NCI-H146 treated with DMSO at 0.1 percent for 48 hours (cell line): ENCODE results near the gene UBIAD1.

Source experiments
- DNase-seq: peaks from one replicate; lab custom pipeline; 2025; ENCODE audit not compliant: unreplicated experiment; lab: John Stamatoyannopoulos, UW

UBIAD1 gene

GRCh38 chr1:11308699-11309224 lies 35.8 kb downstream of the UBIAD1 start:
- peak; percentile 39 for DNase-seq

DNA sequence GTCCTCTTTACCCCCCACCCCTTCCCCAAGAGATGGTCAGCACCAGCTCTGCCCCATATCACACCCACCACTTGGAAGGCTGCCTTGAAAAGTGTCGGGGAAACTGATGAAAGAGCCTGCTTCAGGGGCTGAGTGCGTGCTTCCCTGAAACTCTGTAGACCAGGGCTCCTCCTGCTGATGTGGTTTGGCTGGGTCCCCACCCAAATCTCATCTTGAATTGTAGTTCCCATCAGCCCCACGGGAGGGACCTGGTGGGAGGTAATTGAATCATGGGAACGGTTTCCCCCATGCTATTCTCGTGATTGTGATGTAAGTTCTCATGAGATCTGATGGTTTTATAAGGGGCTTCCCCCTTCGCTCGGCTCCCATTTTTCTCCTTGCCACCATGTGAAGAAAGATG lies 36.4 kb downstream of the UBIAD1 start:
- DNase-seq = no peak

GRCh38 chr1:11311816-11312755 lies 39.1 kb downstream of the UBIAD1 start:
- no peak for DNase-seq

GRCh38 chr1:11314959-11315358 lies 42.0 kb downstream of the UBIAD1 start:
- no peak for DNase-seq

- DNase-seq = no peak
These were observed 43.7 kb downstream of the UBIAD1 start for GRCh38 chr1:11316701-11317100.

DNA sequence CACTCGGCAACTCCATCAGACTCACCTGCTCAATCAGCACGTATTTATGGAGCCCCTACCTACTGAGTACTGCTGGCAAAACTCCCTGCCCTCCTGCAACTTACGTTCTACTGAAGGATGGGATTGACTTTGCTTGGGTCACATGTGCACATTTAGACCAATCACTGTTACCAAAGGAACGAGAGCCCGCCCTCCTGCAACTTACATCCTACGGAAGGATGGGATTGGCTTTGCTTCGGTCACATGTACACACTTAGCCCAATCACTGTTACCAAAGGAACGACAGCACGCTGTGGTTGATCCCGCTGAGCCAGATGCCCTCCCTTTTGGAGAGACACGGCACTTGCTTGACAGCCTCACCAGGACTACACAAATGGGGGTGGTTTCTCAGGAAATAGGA lies 46.0 kb downstream of the UBIAD1 start:
- DNase-seq = no peak

DNA sequence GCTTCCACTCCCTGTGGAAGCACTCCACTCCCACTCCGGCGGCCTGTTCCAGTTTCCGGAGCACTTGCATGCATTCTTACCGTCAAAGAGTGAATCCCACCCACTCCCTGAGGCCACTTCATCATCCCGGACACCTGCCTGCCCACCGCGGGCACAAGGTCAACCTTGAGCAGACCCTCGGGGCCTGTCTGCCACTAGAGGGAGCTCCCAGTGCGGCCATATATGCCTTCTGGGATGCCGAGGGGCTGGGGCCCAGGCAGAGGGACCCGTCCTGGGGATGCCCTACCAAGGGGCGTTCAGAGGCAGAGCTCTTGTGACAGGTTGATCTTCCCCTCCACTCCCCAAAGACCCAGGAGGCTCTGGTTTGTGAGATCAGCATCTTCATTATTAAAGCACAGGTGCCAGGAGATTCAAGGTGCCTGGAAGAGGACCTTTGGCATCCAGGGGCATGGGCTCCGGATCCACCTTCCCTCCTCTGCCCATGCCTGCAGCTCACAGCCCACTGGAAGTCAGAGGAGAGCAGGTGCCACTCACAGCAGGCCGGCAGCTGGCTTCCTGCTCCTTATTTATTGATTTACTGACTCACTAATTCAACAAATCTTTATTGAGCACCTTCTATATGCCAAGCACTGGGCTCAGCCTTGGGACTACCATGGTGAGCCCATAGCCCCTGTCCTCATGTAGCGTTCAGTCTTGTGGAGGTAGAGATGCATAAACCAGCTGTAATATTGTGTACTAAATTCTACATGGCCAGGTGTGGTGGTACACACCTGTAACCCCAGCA lies 47.3 kb downstream of the UBIAD1 start:
- DNase-seq = peak; percentile 3

DNA sequence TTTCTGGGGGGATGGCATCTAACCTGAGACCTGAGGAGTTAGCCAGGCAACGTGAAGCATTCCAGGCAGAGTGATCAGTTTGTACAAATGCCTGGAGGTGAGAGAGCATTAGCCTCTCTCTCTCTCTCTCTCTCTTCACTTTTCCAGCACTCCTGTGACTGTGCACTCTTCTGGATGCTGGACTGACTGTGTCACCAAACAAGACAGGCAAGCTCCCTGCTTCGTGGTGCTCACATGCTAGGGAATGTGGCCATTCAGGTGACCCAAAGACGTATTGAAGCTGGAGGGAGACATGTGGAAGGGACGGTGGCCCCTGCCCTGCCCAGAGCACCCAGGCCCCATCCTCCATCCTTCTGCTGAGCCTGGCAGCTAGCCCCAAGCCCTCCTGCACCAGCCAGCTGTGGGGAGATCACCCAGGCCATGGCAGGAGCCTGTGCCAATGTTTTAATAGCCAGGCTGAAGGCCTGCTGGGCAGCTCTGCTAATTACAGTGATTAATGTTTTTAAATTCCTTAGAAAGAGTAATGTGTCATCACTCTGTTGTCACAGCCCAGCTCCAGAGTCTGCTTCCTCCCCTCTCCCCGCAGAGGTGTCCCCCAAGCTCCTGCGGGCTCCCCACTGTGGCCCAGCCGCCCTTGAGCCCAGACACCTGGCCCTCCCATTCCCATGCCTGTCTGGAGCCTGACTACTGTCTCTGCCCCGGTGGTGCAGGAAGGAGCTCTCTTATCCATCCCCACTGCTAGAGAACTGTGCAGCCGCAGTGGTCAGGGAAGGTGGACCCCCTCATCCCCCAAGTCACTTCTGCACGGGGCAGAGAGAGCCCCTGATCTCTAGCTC lies 48.9 kb downstream of the UBIAD1 start:
- DNase-seq = peak; percentile 7

DNA sequence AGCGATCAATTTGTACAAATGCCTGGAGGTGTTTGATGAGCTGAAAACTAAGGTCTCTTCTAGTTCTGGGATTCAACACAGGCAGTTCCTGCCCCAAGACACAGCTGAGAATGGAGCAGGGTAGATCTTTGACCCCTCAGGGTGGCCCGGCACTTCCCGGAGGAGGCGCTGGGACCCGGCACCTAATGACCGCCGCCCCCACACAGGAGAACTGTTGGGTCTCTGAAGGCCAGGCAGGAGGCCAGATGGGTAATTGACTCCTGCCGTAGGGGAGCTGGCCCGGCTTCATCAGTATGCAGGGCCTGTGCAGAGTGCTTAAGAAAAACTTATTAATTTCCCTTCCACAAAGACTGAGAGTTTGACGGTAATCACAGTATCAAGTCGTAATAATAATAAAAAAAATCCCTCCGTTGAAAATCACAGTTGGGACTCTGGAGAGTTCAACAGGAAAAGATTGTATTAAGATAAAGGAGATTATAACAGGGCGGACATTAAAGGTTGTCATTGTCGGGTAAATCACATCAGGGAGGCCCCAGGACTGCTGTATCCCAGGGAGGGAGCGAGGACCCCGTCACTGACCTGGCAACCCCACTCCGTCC lies 51.7 kb downstream of the UBIAD1 start:
- DNase-seq = no peak

DNA sequence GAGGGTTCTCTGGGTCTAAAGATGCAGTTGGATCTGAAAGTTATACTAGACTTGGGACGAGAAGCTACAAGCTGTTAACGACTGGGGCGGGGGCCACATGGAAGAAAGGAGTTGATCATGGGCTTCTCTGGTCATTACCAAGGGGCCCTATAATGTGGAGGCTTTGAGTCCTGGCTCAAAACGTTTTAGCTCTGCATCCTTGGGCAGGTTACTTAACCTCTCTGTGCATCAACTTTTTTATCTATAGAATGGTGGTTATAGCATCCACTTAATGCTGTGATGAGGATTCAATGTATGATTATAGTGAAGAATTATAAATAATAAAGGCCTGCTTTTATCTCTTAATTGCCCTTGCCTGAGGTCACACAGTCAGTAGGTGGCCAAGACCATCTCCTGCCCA lies 53.1 kb downstream of the UBIAD1 start:
- no peak for DNase-seq

GRCh38 chr1:11328444-11328843 lies 55.4 kb downstream of the UBIAD1 start:
- no peak for DNase-seq

- no peak for DNase-seq
These were observed 57.4 kb downstream of the UBIAD1 start for GRCh38 chr1:11330411-11330810.

DNA sequence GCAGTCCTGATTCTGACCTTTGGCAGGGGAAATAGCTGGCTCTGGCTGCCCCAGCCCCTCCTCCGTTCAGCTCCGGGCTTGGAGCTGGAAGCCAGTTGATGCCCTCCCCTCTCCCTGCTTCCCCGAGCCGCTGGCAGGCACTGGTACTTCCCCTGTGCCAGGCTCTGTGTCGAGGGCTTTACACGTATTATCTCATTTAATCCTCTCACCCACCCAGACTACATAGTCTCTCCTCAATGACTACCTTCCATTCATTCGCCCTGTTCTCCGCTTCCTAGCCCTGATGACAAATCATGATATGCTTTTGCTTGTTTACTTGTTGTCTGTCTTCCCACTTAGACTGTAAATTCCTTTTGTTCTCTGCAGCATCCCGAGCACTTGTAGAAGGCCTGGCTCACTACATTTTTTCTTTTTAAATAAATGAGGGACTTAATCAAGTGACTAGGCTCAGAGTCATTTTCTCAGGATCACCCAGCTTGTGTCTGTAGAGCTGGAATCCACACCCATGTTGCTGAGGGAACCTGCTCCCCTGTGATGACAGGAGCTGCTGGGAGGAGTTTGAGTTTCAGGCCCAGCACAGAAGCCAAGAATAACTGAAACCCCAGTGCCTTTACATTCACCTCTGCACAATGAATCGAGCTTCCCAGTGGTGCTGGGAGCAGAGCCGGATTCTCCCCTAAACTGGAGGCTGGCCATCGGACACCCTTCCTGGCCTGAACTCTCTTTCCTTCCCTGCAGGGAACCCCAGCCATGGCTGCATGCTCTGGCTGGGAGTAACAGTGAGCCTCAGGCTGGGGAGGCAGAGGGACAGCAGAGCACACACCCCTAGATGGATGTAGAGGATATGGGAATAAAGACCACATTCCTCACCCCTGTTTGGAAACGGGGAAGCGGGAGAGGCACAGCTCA lies 58.3 kb downstream of the UBIAD1 start:
- DNase-seq = no peak

DNA sequence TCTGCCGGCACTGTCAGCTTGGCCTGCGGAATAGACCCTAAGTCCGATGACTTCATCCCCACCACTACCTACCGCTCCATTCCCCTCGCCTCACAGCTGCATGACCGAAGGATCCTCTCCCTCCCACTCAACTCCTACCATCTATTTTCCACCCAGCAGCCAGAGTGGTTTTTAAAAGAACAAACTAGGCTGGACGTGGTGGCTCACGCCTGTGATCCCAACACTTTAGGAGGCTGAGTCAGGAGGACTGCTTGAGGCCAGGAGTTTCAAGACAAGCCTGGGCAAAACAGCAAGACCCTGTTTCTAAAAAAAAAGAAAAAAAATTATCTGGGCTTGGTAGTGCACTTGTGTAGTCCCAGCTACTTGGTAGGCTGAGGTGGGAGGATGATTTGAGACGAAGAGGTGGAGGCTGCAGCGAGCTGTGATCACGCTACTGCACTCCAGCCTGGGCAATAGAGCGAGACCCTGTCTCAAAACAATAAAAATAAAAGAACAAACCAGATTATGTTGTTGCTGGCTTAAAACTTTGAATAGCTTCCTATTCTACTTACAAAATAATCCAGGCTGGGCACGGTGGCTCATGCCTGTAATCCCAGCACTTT lies 59.0 kb downstream of the UBIAD1 start:
- no peak for DNase-seq

DNA sequence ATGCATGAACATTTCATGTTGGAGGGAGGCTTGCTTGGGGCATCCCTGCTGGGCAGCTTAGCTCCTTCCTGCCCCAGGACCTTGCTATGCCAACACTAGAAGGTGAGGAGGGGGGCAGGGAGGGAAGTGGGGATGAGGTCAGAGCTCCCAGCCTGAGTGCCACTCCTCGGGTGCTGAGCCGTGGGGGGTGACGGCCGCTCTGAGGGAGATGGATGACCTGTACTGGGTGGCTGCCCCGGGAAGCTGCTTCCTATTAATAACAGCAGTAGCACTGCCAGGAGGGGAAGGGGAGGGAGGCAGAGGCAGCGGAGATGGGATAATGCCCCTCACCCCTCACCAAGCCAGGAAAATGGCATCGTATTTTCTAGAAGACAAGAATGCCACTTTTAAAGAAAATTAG lies 60.6 kb downstream of the UBIAD1 start:
- no peak for DNase-seq

DNA sequence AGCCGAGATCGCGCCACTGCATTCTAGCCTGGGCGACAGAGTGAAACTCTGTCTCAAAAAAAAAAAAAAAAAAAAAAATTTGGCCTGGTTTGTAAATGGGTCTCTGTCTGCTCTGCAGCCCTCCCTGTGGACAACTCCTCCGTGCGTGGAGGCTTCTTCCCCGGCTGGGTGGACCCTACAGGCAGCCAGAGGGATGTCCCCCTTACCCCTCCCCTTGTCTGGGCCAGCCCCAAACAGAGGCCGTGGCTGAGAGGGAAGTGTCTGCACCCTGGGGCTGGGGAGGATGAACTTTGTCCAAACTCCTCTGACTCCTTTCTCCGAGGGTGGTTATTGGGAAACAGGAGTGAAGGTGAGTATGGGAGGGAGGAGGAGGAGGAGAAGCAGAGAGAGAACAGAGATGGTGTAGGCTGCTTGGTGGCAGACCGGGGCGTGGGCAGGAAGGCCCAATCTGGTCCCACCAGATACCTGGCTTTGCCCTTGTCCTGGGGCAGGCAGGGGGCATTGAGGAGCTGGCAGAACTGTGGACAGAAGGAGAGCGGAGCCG lies 61.3 kb downstream of the UBIAD1 start:
- DNase-seq = no peak

DNA sequence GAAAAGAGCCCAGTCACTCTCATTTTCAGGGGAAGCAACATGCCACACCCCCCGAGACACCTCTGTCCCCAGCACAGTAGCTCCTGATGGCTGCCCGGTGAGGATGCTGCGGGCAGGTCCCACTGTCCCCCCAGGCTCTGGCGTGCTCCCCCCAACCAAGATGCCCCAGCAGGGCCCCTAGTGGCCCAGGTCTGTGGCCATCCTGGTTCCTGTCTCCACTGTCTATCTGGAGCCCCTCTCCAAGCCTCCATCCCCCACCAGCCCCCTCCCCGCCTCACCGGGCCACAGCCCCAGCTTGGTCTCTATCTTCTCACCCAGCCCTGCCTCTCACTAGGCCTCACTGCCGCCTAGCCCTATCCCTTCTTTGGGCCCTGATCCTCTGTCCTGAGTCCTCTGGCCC lies 61.8 kb downstream of the UBIAD1 start:
- DNase-seq = no peak

DNA sequence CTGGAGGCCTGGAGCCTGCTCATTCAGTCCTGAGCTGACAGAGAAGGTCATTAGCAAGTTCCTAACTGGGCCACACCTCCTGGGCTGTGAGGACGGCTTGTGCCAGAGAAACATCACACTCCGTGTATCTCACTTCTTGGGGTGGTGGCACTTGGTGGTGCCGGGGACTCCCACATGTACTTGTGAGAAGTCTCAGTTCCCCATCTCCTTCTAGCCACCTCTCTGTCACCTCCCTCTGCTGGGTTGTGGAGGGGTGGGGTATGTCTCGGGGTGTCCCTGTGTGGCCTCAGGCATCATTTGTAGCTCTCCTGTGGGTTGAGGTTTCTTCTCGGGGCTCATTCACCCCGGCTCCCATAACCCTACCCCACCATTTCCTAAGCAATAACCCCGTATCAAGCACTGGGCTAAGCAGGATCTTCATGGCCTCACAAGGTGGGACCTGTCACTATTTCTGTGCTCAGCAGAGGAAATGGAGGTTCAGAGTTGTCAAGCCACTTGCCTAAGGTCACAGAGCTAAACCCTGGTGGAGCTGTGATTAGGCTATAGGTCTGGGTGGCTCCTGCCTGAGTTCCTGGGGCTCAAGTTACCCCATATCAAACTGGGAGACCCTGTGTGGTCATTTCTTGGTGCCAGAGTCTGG lies 62.5 kb downstream of the UBIAD1 start:
- DNase-seq = no peak
